ENCODE data around the gene TMEM175.

DNA sequence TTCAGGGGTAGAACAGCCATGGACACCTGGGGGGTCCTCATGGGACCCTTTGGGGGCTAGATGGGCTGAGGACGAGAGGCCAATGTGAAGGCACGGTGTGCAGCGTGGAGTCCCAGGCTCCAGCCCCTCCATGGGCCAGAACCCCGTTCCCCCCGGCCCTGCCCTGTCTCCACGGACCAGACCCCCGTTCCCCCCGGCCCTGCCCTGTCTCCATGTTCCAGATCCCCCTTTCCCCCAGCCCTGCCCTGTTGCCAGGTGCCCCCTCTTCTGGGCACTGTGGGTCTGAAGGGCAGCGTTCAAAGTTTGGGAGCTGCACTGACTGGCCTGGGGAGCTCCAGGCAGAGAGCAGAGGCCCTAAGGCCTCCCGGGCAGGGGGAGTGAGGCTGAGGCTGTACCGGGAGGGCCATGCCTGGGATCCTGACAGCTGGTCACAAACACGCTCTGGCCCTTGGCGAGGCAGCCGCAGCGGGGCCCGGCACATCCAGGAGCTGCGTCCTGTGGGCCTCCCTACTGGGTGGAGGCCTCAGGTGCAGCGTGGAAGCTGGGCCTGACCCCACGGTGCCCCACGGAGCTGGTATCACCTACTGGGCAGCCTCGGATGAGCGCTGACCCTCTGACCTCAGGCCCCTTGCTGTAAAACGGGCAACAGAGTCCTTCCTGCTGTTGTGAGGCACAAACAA lies 32.2 kb downstream of the TMEM175 start:
- TF ChIP-seq SUZ12 (IDR thresholded peaks at IDR 0.05) (no peak), ARNT (IDR thresholded peaks at IDR 0.05) (no peak)

Data from HEK293T (cell line).